Stimulated activated CD8-positive, alpha-beta memory T cell treated with anti-CD3 and anti-CD28 coated beads, Interleukin-12 subunit alpha, Interleukin-12 subunit beta, amount 100 ng/mL, for 24 hours (primary cell): ENCODE results near the gene LCORL.
"Not testable (repeated sequence)": the region's sequence is repeated elsewhere in the genome, so short reads cannot be mapped to it uniquely, and the experiment has no call there.

Experiments used
- DNase-seq: peaks from one replicate; pipeline ENCODE4 v3.0.0-alpha.2; 2020; ENCODE audit errors: extremely low read depth

Gene LCORL

GRCh38 chr4:18020145-18020670, 1.3 kb downstream of the LCORL start:
- no peak for DNase-seq

GRCh38 chr4:18014269-18014668, 7.3 kb downstream of the LCORL start:
- DNase-seq = no peak

GRCh38 chr4:18012807-18013462, 8.6 kb downstream of the LCORL start:
- no peak for DNase-seq

GRCh38 chr4:18012134-18012806, 9.3 kb downstream of the LCORL start:
- no peak for DNase-seq

GRCh38 chr4:18007625-18008024, 13.9 kb downstream of the LCORL start:
- no peak for DNase-seq

GRCh38 chr4:18006432-18006831, 15.1 kb downstream of the LCORL start:
- DNase-seq = not testable (repeated sequence)

- no peak for DNase-seq
Observed at GRCh38 chr4:17997129-17997528, 24.4 kb downstream of the LCORL start.

GRCh38 chr4:17995165-17995564, 26.4 kb downstream of the LCORL start:
- no peak for DNase-seq

GRCh38 chr4:17985832-17986231, 35.7 kb downstream of the LCORL start:
- DNase-seq = no peak

GRCh38 chr4:17981063-17981462, 40.5 kb downstream of the LCORL start:
- no peak for DNase-seq

- DNase-seq = no peak
Observed at GRCh38 chr4:17968721-17969120, 52.8 kb downstream of the LCORL start.

GRCh38 chr4:17967078-17967477, 54.5 kb downstream of the LCORL start:
- DNase-seq = no peak

GRCh38 chr4:17966312-17966711, 55.2 kb downstream of the LCORL start:
- DNase-seq = no peak

- DNase-seq = no peak
Observed at GRCh38 chr4:17964576-17964975, 57.0 kb downstream of the LCORL start.

GRCh38 chr4:17962171-17962570, 59.4 kb downstream of the LCORL start:
- no peak for DNase-seq

- no peak for DNase-seq
Observed at GRCh38 chr4:17961249-17961648, 60.3 kb downstream of the LCORL start.

GRCh38 chr4:17958181-17958580, 63.4 kb downstream of the LCORL start:
- no peak for DNase-seq

- no peak for DNase-seq
Observed at GRCh38 chr4:17957688-17958087, 63.9 kb downstream of the LCORL start.

- DNase-seq = no peak
Observed at GRCh38 chr4:17956245-17956644, 65.3 kb downstream of the LCORL start.

GRCh38 chr4:17945303-17945702, 76.3 kb downstream of the LCORL start:
- no peak for DNase-seq

GRCh38 chr4:17941731-17942130, 79.8 kb downstream of the LCORL start:
- no peak for DNase-seq

GRCh38 chr4:17939054-17939453, 82.5 kb downstream of the LCORL start:
- DNase-seq = no peak

GRCh38 chr4:17934286-17934685, 87.3 kb downstream of the LCORL start:
- DNase-seq = no peak
